Neural crest cell (in vitro differentiated cells): ENCODE results near the gene ITGAE. TPM values are rescaled to one million over a fixed set of nuclear protein-coding genes. Genes with fewer than 3 reads are reported as not detected.
A peak's percentile ranks its signal among the peaks of the same experiment; 100 is the strongest.

ENCODE experiments used
- DNase-seq: peaks from one replicate; pipeline ENCODE4 v3.0.0; 2021; ENCODE audit warnings: low read depth, mixed read lengths, low spot score
- H3K27ac Mint-ChIP-seq: one replicate; pipeline ENCODE4 v1.8.0; 2021; ENCODE audit warnings: mild to moderate bottlenecking, mixed read lengths; ENCODE audit not compliant: unreplicated experiment
- H3K27me3 Mint-ChIP-seq: 2 replicates; pipeline ENCODE4 v1.8.0; 2021; ENCODE audit warnings: low read depth, mild to moderate bottlenecking, mixed read lengths
- H3K36me3 Mint-ChIP-seq: 2 replicates; pipeline ENCODE4 v1.8.0; 2021; ENCODE audit warnings: low read depth, mild to moderate bottlenecking, mixed read lengths
- H3K4me1 Mint-ChIP-seq: 2 replicates; pipeline ENCODE4 v1.8.0; 2021; ENCODE audit warnings: mixed read lengths
- H3K4me3 Mint-ChIP-seq: one replicate; pipeline ENCODE4 v1.8.0; 2021; ENCODE audit warnings: mild to moderate bottlenecking, mixed read lengths
- H3K9me3 Mint-ChIP-seq: 2 replicates; pipeline ENCODE4 v1.8.0; 2021; ENCODE audit warnings: mixed read lengths
- total RNA-seq: library from RNA; stranded (reverse); gene quantifications from 2 replicates; pipeline ENCODE4 v1.2.1, GENCODE V29; 2021
- TF ChIP-seq, protein P1 (sequence below): fragments of 200-600 bp; sonication (generic); conservative IDR thresholded peaks from 2 replicates; pipeline ENCODE4 v1.5.0; 2021; ENCODE audit warnings: antibody characterized with exemption, mild to moderate bottlenecking

Gene ITGAE
- total RNA-seq, 1 donor from 2014 or later: 43.1 TPM

DNA sequence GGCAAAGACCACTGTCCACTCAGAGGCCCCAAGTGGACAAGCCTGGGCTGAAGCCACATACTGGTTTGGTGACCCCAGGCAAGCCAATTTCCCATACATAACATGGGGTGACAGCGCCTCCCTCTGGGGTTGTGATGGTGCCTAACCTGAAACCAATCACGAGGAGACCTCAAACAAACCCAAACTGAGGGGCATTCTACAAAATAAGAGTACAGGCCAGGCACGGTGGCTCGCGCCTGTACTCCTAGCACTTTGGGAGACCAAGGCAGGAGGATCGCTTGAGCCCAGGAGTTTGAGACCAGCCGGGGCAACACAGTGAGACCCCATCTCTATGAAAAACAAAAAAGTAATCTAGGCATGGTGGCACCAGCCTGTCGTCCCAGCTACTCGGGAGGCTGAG lies 108.6 kb downstream of the ITGAE start:
- no peak for DNase-seq
- H3K9me3 Mint-ChIP-seq: no peaks in the 10 kb centered on the region
- no peak overlapping the region for H3K27ac Mint-ChIP-seq
- no peak overlapping the region for H3K4me3 Mint-ChIP-seq
- H3K4me1 Mint-ChIP-seq: peaks cover 4% of the 10 kb centered on the region
- H3K36me3 Mint-ChIP-seq: no peaks in the 10 kb centered on the region
- TF ChIP-seq, protein P1, sequence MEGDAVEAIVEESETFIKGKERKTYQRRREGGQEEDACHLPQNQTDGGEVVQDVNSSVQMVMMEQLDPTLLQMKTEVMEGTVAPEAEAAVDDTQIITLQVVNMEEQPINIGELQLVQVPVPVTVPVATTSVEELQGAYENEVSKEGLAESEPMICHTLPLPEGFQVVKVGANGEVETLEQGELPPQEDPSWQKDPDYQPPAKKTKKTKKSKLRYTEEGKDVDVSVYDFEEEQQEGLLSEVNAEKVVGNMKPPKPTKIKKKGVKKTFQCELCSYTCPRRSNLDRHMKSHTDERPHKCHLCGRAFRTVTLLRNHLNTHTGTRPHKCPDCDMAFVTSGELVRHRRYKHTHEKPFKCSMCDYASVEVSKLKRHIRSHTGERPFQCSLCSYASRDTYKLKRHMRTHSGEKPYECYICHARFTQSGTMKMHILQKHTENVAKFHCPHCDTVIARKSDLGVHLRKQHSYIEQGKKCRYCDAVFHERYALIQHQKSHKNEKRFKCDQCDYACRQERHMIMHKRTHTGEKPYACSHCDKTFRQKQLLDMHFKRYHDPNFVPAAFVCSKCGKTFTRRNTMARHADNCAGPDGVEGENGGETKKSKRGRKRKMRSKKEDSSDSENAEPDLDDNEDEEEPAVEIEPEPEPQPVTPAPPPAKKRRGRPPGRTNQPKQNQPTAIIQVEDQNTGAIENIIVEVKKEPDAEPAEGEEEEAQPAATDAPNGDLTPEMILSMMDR: no peak
- H3K27me3 Mint-ChIP-seq: peaks cover 52% of the 10 kb centered on the region

DNA sequence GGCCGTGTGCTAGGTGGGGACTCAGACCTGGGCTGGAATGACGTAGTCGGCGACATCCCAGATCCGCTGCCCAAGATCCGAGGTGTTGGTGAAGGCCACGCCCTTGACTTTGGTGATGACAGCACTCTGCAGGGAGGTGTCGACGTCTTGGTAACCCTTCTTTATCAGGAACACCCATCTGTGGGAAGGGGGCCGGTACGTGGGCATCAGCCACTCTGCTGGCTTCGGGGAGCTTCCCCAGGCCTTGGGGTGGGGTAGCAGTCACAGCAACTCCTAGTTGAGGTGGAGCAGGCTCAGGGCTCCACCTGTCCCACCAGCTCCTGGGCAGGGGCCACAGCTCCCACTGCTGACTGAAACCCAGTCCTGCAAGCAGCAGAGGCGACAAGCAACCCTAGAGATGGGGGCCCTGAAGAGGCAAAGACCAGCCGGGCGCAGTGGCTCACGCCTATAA lies 109.3 kb downstream of the ITGAE start:
- Mint-ChIP-seq H3K4me1 (peaks cover 4% of the 10 kb centered on the region), H3K27ac (no peak overlapping the region), H3K9me3 (no peaks in the 10 kb centered on the region), H3K27me3 (peaks cover 45% of the 10 kb centered on the region), H3K4me3 (no peak overlapping the region), H3K36me3 (no peaks in the 10 kb centered on the region)
- no peak for DNase-seq
- TF ChIP-seq, protein P1: no peak

DNA sequence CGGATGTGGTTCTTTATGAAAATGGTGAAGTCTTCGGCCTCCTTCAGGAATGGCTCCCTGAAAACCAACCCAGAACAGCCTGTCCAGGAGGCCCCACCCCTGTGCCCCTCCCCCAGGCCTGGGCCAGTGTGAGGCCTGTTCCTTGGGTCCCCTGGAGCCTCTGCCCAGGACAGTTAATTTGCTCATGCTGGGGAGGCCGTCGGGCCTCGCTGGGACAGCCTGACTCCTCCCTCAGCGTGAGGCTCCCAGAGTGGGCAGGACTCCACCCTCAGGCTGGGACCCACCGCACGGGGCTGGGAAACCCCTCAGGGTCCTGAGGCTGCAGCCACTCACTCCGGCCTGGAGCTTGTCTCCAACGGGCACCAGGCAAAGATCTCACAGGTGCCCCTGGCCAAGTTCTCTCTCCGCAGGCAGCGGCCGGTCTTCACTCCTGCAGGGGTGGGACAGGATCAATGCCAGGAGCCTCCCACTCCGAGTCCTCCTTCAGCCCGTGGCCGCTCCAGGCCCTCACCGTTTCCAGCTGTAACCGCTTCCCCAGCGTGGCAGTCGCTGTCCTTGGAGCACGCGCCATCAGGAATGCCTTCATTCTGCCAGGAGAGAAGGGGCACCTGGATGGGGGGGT lies 110.8 kb downstream of the ITGAE start:
- TF ChIP-seq, protein P1: no peak
- Mint-ChIP-seq H3K4me1 (peaks cover 4% of the 10 kb centered on the region), H3K27me3 (peaks cover 32% of the 10 kb centered on the region), H3K4me3 (no peak overlapping the region), H3K36me3 (no peaks in the 10 kb centered on the region), H3K27ac (no peak overlapping the region), H3K9me3 (no peaks in the 10 kb centered on the region)
- no peak for DNase-seq

DNA sequence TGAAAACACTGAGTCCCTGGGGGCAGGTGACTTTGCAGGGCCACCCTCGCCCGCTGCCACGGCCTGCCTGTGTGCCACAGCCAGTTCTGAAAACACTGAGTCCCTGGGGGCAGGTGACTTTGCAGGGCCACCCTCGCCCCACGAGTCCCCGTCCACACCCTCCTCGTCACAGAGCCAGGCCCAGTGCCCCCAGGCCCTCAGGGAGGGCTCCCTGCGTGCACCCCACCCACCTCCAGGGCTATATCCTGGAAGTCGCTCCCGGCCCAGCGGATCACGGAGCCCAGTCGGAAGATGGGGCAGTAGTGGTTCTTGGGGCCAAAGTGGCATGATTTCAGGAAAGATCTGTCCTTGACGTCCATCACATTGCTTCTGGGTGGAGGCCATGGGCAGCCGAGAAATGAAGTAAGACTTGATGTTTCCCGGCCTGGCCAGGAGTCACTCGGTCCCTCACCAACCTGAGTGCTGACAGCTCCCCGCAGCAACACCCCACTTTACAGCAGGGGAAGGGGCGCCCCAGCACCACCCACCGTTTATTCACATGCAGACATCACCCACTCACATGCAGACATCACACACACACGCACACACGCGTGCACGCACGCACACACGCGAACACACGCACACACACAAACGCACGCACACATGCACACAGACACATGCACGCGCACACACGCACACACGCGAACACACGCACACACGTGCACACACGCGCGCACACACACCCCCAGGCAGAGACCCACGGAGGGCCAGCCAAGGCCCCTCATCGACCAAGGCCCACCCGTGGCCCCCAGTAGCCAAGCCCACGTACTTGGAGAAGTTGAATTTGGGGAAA lies 111.5 kb downstream of the ITGAE start:
- H3K4me1 Mint-ChIP-seq: peaks cover under 1% of the 10 kb centered on the region
- no peaks in the 10 kb centered on the region for H3K36me3 Mint-ChIP-seq
- H3K27me3 Mint-ChIP-seq: peaks cover 25% of the 10 kb centered on the region
- no peak for DNase-seq
- no peaks in the 10 kb centered on the region for H3K9me3 Mint-ChIP-seq
- H3K4me3 Mint-ChIP-seq: no peak overlapping the region
- peak overlapping the region; percentile 54 for H3K27ac Mint-ChIP-seq
- TF ChIP-seq, protein P1: no peak

DNA sequence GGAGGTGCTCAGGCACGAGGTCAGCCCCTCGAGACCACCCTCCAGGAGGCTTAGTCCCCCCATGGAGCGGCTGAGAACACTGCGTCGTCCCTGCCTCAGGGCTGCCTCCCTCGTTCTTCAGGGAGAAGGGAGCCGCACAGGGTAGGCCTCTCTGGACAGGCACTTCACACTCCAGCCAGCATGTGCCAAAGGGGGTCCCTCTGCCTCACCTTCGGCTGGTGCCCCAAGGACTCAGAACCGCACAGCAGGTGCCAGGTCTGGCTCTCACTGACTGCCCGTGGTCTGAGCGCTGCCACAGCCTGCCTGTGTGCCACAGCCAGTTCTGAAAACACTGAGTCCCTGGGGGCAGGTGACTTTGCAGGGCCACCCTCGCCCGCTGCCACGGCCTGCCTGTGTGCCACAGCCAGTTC lies 112.1 kb downstream of the ITGAE start:
- H3K27ac Mint-ChIP-seq: no peak overlapping the region
- TF ChIP-seq, protein P1: no peak
- no peak for DNase-seq
- no peaks in the 10 kb centered on the region for H3K4me1 Mint-ChIP-seq
- no peaks in the 10 kb centered on the region for H3K36me3 Mint-ChIP-seq
- H3K9me3 Mint-ChIP-seq: no peaks in the 10 kb centered on the region
- peaks cover 19% of the 10 kb centered on the region for H3K27me3 Mint-ChIP-seq
- no peak overlapping the region for H3K4me3 Mint-ChIP-seq
